Measurements from ENCODE around the gene SLC22A23. TPM values are rescaled to one million over a fixed set of nuclear protein-coding genes. Genes with fewer than 3 reads are reported as not detected.
A peak's percentile ranks its signal among the peaks of the same experiment; 100 is the strongest.

Gene SLC22A23
- total RNA-seq, 1 experiment from 2014 or later = 2.8 TPM

GRCh38 chr6:3333263-3333662 lies 123.6 kb downstream of the SLC22A23 start:
- DNase-seq = no peak
- H3K27me3 ChIP-seq = no peaks in the 10 kb centered on the region
- H3K9me3 ChIP-seq = no peaks in the 10 kb centered on the region
- H3K4me3 ChIP-seq = no peak overlapping the region
- H3K36me3 ChIP-seq = no peaks in the 10 kb centered on the region

GRCh38 chr6:3331971-3332370 lies 124.9 kb downstream of the SLC22A23 start:
- DNase-seq = no peak
- Histone ChIP-seq H3K9me3 (no peaks in the 10 kb centered on the region), H3K36me3 (no peaks in the 10 kb centered on the region), H3K27me3 (no peaks in the 10 kb centered on the region), H3K4me3 (no peak overlapping the region)

- Histone ChIP-seq H3K36me3 (no peaks in the 10 kb centered on the region), H3K27me3 (no peaks in the 10 kb centered on the region), H3K9me3 (no peaks in the 10 kb centered on the region), H3K4me3 (no peak overlapping the region)
- DNase-seq = no peak
These were observed 125.4 kb downstream of the SLC22A23 start for GRCh38 chr6:3331494-3331893.

GRCh38 chr6:3330199-3330598 lies 126.7 kb downstream of the SLC22A23 start:
- no peaks in the 10 kb centered on the region for H3K27me3 ChIP-seq
- H3K4me3 ChIP-seq = no peak overlapping the region

GRCh38 chr6:3329393-3330051 lies 127.3 kb downstream of the SLC22A23 start:
- no peak for DNase-seq
- H3K36me3 ChIP-seq = no peaks in the 10 kb centered on the region
- H3K9me3 ChIP-seq = no peaks in the 10 kb centered on the region
- no peak overlapping the region for H3K4me3 ChIP-seq
- no peaks in the 10 kb centered on the region for H3K27me3 ChIP-seq

More at GRCh38 chr6:3330199-3330598, 126.7 kb downstream of the SLC22A23 start:
- no peak for DNase-seq
- H3K36me3 ChIP-seq = no peaks in the 10 kb centered on the region
- no peaks in the 10 kb centered on the region for H3K9me3 ChIP-seq

GRCh38 chr6:3328796-3329195 lies 128.1 kb downstream of the SLC22A23 start:
- Histone ChIP-seq H3K4me3 (no peak overlapping the region), H3K9me3 (no peaks in the 10 kb centered on the region), H3K27me3 (no peaks in the 10 kb centered on the region), H3K36me3 (no peaks in the 10 kb centered on the region)
- no peak for DNase-seq

GRCh38 chr6:3328145-3328544 lies 128.7 kb downstream of the SLC22A23 start:
- Histone ChIP-seq H3K27me3 (no peaks in the 10 kb centered on the region), H3K4me3 (no peak overlapping the region), H3K36me3 (no peaks in the 10 kb centered on the region), H3K9me3 (no peaks in the 10 kb centered on the region)
- no peak for DNase-seq

- Histone ChIP-seq H3K36me3 (no peaks in the 10 kb centered on the region), H3K4me3 (no peak overlapping the region), H3K9me3 (no peaks in the 10 kb centered on the region), H3K27me3 (no peaks in the 10 kb centered on the region)
- no peak for DNase-seq
These were observed 129.4 kb downstream of the SLC22A23 start for GRCh38 chr6:3327403-3327802.

GRCh38 chr6:3326981-3327380 lies 129.9 kb downstream of the SLC22A23 start:
- no peaks in the 10 kb centered on the region for H3K27me3 ChIP-seq
- no peaks in the 10 kb centered on the region for H3K36me3 ChIP-seq
- H3K9me3 ChIP-seq = no peaks in the 10 kb centered on the region
- DNase-seq = no peak
- H3K4me3 ChIP-seq = no peak overlapping the region

GRCh38 chr6:3326184-3326971 lies 130.5 kb downstream of the SLC22A23 start:
- H3K4me3 ChIP-seq = no peak overlapping the region
- no peak for DNase-seq

GRCh38 chr6:3325210-3325609 lies 131.6 kb downstream of the SLC22A23 start:
- no peaks in the 10 kb centered on the region for H3K36me3 ChIP-seq
- no peak overlapping the region for H3K4me3 ChIP-seq
- no peaks in the 10 kb centered on the region for H3K27me3 ChIP-seq
- DNase-seq = peak; percentile 22
- no peaks in the 10 kb centered on the region for H3K9me3 ChIP-seq

More at GRCh38 chr6:3326184-3326971, 130.5 kb downstream of the SLC22A23 start:
- Histone ChIP-seq H3K9me3 (no peaks in the 10 kb centered on the region), H3K36me3 (no peaks in the 10 kb centered on the region), H3K27me3 (no peaks in the 10 kb centered on the region)

GRCh38 chr6:3324262-3324942 lies 132.4 kb downstream of the SLC22A23 start:
- Histone ChIP-seq H3K36me3 (no peaks in the 10 kb centered on the region), H3K27me3 (no peaks in the 10 kb centered on the region), H3K4me3 (no peak overlapping the region), H3K9me3 (no peaks in the 10 kb centered on the region)
- DNase-seq = peak; percentile 77

- DNase-seq = no peak
These were observed 133.1 kb downstream of the SLC22A23 start for GRCh38 chr6:3323696-3324261.

GRCh38 chr6:3323148-3323547 lies 133.7 kb downstream of the SLC22A23 start:
- Histone ChIP-seq H3K4me3 (no peak overlapping the region), H3K36me3 (no peaks in the 10 kb centered on the region), H3K9me3 (no peaks in the 10 kb centered on the region), H3K27me3 (no peaks in the 10 kb centered on the region)
- no peak for DNase-seq

More at GRCh38 chr6:3323696-3324261, 133.1 kb downstream of the SLC22A23 start:
- Histone ChIP-seq H3K9me3 (no peaks in the 10 kb centered on the region), H3K27me3 (no peaks in the 10 kb centered on the region), H3K4me3 (no peak overlapping the region), H3K36me3 (no peaks in the 10 kb centered on the region)

- no peak overlapping the region for H3K4me3 ChIP-seq
- no peak for DNase-seq
- no peaks in the 10 kb centered on the region for H3K27me3 ChIP-seq
- no peaks in the 10 kb centered on the region for H3K36me3 ChIP-seq
- no peaks in the 10 kb centered on the region for H3K9me3 ChIP-seq
These were observed 134.4 kb downstream of the SLC22A23 start for GRCh38 chr6:3322366-3322890.

GRCh38 chr6:3321875-3322274 lies 135.0 kb downstream of the SLC22A23 start:
- no peaks in the 10 kb centered on the region for H3K9me3 ChIP-seq
- H3K36me3 ChIP-seq = no peaks in the 10 kb centered on the region
- no peaks in the 10 kb centered on the region for H3K27me3 ChIP-seq
- H3K4me3 ChIP-seq = no peak overlapping the region
- no peak for DNase-seq

- no peak overlapping the region for H3K4me3 ChIP-seq
- no peaks in the 10 kb centered on the region for H3K27me3 ChIP-seq
- no peaks in the 10 kb centered on the region for H3K36me3 ChIP-seq
- no peak for DNase-seq
- no peaks in the 10 kb centered on the region for H3K9me3 ChIP-seq
These were observed 135.8 kb downstream of the SLC22A23 start for GRCh38 chr6:3321042-3321441.
